SK-N-SH (cell line): ENCODE results near the gene NHLRC2. TPM values are rescaled to one million over a fixed set of nuclear protein-coding genes. Genes with fewer than 3 reads are reported as not detected.

Experiments
- CTCF ChIA-PET: fragments of 300-600, 350-600 bp; formaldehyde crosslinking; extraction: SDS; loops from one replicate; lab custom pipeline; 2021; lab: Yijun Ruan, JAX
- POLR2A ChIA-PET: fragments of 350-600 bp; sonication (Branson Sonifier 250); formaldehyde crosslinking; extraction: SDS; loops from one replicate; lab custom pipeline; 2020; ENCODE audit warnings: antibody characterized with exemption, inconsistent platforms; lab: Yijun Ruan, JAX
- DNase-seq: peaks from one replicate; pipeline ENCODE4 v3.0.0; 2012
- H2AFZ ChIP-seq: fragments of 200-600 bp; sonication (generic); 2 replicates; pipeline ENCODE4 v1.8.1; 2016; ENCODE audit warnings: antibody characterized with exemption, mild to moderate bottlenecking, low read depth
- H3F3A ChIP-seq: fragments of 200-600 bp; sonication (generic); replicated peaks from 2 replicates; pipeline ENCODE3; 2016; ENCODE audit warnings: antibody characterized with exemption, mild to moderate bottlenecking; ENCODE audit not compliant: insufficient read depth
- H3K27ac ChIP-seq, 2 experiments: fragments of 200-500 bp in 1 of 2; fragments of 200-600 bp in 1 of 2; sonication (Bioruptor generic) in 1 of 2; sonication (generic), shearing (Covaris generic) in 1 of 2; 2 replicates each; pipeline versions ENCODE4 v1.5.1 to v1.6.1; 2014 to 2016; ENCODE audit warnings: low read depth in 2 of 2, inconsistent platforms in 1 of 2, low read length in 1 of 2, mild to moderate bottlenecking in 1 of 2, mixed read lengths in 1 of 2
- H3K27me3 ChIP-seq: fragments of 200-600 bp; sonication (generic), shearing (Covaris generic); 2 replicates; pipeline ENCODE4 v1.6.1; 2016; ENCODE audit warnings: mixed run types; ENCODE audit not compliant: insufficient read depth
- H3K36me3 ChIP-seq, 2 experiments: fragments of 200-500 bp in 1 of 2; fragments of 200-600 bp in 1 of 2; sonication (Bioruptor generic) in 1 of 2; sonication (generic) in 1 of 2; replicated peaks in 1 of 2; 2 replicates each; pipeline versions ENCODE3 to v1.5.1; 2014 to 2016; ENCODE audit warnings: low read length in 1 of 2, mild to moderate bottlenecking in 1 of 2; ENCODE audit not compliant: insufficient read depth in 2 of 2, control insufficient read depth in 1 of 2
- H3K4me1 ChIP-seq, 2 experiments: fragments of 200-500 bp in 1 of 2; fragments of 200-600 bp in 1 of 2; sonication (Bioruptor generic) in 1 of 2; sonication (generic), shearing (Covaris generic) in 1 of 2; 2 replicates each; pipeline versions ENCODE4 v1.5.1 to v1.6.1; 2014 to 2016; ENCODE audit warnings: low read depth in 1 of 2, low read length in 1 of 2, mixed run types in 1 of 2; ENCODE audit not compliant: insufficient read depth in 2 of 2, control insufficient read depth in 1 of 2
- H3K4me2 ChIP-seq: fragments of 200-600 bp; sonication (generic), shearing (Covaris generic); 2 replicates; pipeline ENCODE4 v1.6.1; 2017; ENCODE audit warnings: mixed run types
- H3K4me3 ChIP-seq, 2 experiments: fragments of 200-500 bp in 1 of 2; fragments of 200-600 bp in 1 of 2; sonication (Bioruptor generic) in 1 of 2; sonication (generic), shearing (Covaris generic) in 1 of 2; 2 replicates each; pipeline versions ENCODE4 v1.5.1 to v1.8.1; 2014 to 2016; ENCODE audit warnings: low read depth in 2 of 2, inconsistent platforms in 1 of 2, low read length in 1 of 2, mild to moderate bottlenecking in 1 of 2, mixed read lengths in 1 of 2, moderate library complexity in 1 of 2
- H3K79me2 ChIP-seq: fragments of 200-600 bp; sonication (generic); 2 replicates; pipeline ENCODE4 v1.8.1; 2017; ENCODE audit warnings: mild to moderate bottlenecking; ENCODE audit not compliant: insufficient read depth
- H3K9ac ChIP-seq: fragments of 200-600 bp; sonication (generic); 2 replicates; pipeline ENCODE4 v1.6.1; 2017; ENCODE audit warnings: mixed run types
- H3K9me2 ChIP-seq: fragments of 200-600 bp; sonication (generic); 2 replicates; pipeline ENCODE4 v1.6.1; 2017; ENCODE audit warnings: mixed run types
- H3K9me3 ChIP-seq: fragments of 200-600 bp; sonication (generic); 2 replicates; pipeline ENCODE4 v1.6.1; 2017; ENCODE audit warnings: mixed run types, mild to moderate bottlenecking, moderate library complexity
- H4K20me1 ChIP-seq: fragments of 200-600 bp; sonication (generic); 2 replicates; pipeline ENCODE4 v1.6.1; 2017; ENCODE audit warnings: mild to moderate bottlenecking, mixed run types; ENCODE audit not compliant: insufficient read depth
- CHD2 ChIP-seq: fragments of 150-350 bp; IDR thresholded peaks from 2 replicates; pipeline ENCODE4 v1.6.1; 2018; ENCODE audit warnings: low read length; ENCODE audit not compliant: partially characterized antibody
- ELF1 ChIP-seq: IDR thresholded peaks from 2 replicates; pipeline ENCODE4 v1.4.0; 2012
- GABPA ChIP-seq: IDR thresholded peaks from 2 replicates; pipeline ENCODE4 v1.4.0; 2012; ENCODE audit warnings: low read depth, mild to moderate bottlenecking
- GATA2 ChIP-seq: sonication (generic); formaldehyde crosslinking; IDR thresholded peaks from 2 replicates; pipeline ENCODE4 v1.5.0; 2020; ENCODE audit warnings: mild to moderate bottlenecking, missing genetic modification reagents
- MEF2A ChIP-seq: IDR thresholded peaks from 2 replicates; pipeline ENCODE4 v1.4.0; 2012; ENCODE audit warnings: low read depth, borderline replicate concordance
- RFX5 ChIP-seq: IDR thresholded peaks from 2 replicates; pipeline ENCODE4 v1.6.1; 2012; ENCODE audit warnings: mild to moderate bottlenecking, improper control_type of control experiment, low read length
- SMC3 ChIP-seq: IDR thresholded peaks from 2 replicates; pipeline ENCODE4 v1.6.1; 2012; ENCODE audit warnings: low read depth, low read length, improper control_type of control experiment
- YY1 ChIP-seq: IDR thresholded peaks from 2 replicates; pipeline ENCODE4 v1.4.0; 2012; ENCODE audit warnings: low read depth, mild to moderate bottlenecking
- WGBS: methylation state at CpG from one replicate; pipeline ENCODE4 v1.1.6; 2017; ENCODE audit warnings: low lambda C conversion rate; 5-methylcytosine and 5-hydroxymethylcytosine counted together
- polyA plus RNA-seq, 3 experiments: library from polyadenylated mRNA; depleted of rRNA; stranded (reverse); fragments of >200 nt; gene quantifications; 2 replicates each; pipeline ENCODE4 v1.2.3, GENCODE V29; 2012
- TF ChIP-seq, protein P1 (sequence below): IDR thresholded peaks from 2 replicates; pipeline ENCODE4 v1.4.0; 2012; ENCODE audit warnings: low read depth, borderline replicate concordance
- TF ChIP-seq, protein P2 (sequence below): fragments of 150-350 bp; IDR thresholded peaks from 2 replicates; pipeline ENCODE4 v1.6.1; 2017; ENCODE audit warnings: antibody characterized with exemption, low read length, low read depth, borderline replicate concordance
- TF ChIP-seq, protein P3 (sequence below): fragments of 150-350 bp; IDR thresholded peaks from 2 replicates; pipeline ENCODE4 v1.6.1; 2016; ENCODE audit warnings: mild to moderate bottlenecking, low read depth, low read length
- TF ChIP-seq, protein P4 (sequence below): IDR thresholded peaks from 2 replicates; pipeline ENCODE4 v1.4.0; 2012; ENCODE audit warnings: low read depth
- TF ChIP-seq, protein P5 (sequence below): IDR thresholded peaks from 2 replicates; pipeline ENCODE4 v1.6.1; 2012; ENCODE audit warnings: mild to moderate bottlenecking, low read depth, low read length, moderate library complexity

Gene NHLRC2
- polyA plus RNA-seq, 1 of the 3 experiments (the other 2 are of a cell fraction), result 2.8 TPM

DNA sequence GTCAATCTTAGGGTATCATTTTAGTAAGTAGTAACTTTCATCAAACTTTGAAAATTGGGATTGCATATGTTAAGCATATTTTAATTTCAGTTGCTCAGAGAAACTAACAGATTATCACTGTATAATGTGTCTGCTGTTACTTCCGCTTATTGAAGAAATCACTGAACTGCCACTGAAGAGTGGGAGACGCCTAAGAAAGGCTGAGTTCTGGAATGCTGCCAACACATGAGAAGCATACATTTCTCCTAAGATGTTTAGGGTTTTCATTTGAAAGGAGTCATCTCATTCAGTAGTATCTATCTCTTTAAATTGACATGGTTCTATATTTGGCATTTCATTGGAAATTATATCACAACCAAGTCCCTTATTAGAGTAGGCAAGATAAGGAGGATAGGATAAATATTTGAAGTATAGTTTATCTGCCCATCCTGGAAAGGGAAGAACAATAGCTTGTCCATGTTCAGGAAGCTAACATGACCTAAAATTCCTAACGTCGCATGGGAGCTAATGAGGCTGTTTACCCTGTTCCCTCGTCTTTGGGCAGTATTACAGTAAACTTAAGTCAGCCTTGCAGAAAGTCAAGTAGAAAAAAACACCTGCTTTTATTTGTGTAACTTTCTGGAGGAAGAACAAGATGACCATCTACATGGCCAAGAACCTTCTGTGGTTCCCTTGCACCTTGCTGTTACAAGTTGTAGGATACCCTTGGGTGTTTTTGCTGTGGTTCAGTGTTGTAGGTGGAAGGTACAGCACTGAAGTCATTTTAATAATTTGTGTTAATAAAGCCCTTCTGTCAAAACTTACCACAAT lies 67.3 kb downstream of the NHLRC2 start:
- Histone ChIP-seq H3K4me3 (no peak overlapping the region), H3K9me2 (no peaks in the 10 kb centered on the region), H4K20me1 (no peaks in the 10 kb centered on the region), H3K79me2 (no peaks in the 10 kb centered on the region), H3K27me3 (no peaks in the 10 kb centered on the region), H3K4me1 (peaks cover 0 to 10% of the 10 kb centered on the region in 2 experiments; a peak in 3 of 4 replicates), H3K36me3 (peaks cover 0 to 8% of the 10 kb centered on the region in 2 experiments), H3K9me3 (no peaks in the 10 kb centered on the region), H3K9ac (no peak overlapping the region), H3K4me2 (no peak overlapping the region), H3K27ac (no peak overlapping the region), H3F3A (no peaks in the 10 kb centered on the region), H2AFZ (no peak overlapping the region)
- ChIA-PET POLR2A (no interaction called here), CTCF (no interaction called here)
- DNase-seq, result no peak
- WGBS, result 92% methylated on average over 5 of the region's 5 CpGs
- TF ChIP-seq, protein P1, sequence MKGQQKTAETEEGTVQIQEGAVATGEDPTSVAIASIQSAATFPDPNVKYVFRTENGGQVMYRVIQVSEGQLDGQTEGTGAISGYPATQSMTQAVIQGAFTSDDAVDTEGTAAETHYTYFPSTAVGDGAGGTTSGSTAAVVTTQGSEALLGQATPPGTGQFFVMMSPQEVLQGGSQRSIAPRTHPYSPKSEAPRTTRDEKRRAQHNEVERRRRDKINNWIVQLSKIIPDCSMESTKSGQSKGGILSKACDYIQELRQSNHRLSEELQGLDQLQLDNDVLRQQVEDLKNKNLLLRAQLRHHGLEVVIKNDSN, result no peak
- TF ChIP-seq ELF1 (no peak), MEF2A (no peak), RFX5 (no peak), GATA2 (CRISPR knock-in tag) (no peak), CHD2 (no peak), SMC3 (no peak), YY1 (no peak)
- TF ChIP-seq, protein P2, sequence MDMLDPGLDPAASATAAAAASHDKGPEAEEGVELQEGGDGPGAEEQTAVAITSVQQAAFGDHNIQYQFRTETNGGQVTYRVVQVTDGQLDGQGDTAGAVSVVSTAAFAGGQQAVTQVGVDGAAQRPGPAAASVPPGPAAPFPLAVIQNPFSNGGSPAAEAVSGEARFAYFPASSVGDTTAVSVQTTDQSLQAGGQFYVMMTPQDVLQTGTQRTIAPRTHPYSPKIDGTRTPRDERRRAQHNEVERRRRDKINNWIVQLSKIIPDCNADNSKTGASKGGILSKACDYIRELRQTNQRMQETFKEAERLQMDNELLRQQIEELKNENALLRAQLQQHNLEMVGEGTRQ, result no peak
- TF ChIP-seq, protein P3, sequence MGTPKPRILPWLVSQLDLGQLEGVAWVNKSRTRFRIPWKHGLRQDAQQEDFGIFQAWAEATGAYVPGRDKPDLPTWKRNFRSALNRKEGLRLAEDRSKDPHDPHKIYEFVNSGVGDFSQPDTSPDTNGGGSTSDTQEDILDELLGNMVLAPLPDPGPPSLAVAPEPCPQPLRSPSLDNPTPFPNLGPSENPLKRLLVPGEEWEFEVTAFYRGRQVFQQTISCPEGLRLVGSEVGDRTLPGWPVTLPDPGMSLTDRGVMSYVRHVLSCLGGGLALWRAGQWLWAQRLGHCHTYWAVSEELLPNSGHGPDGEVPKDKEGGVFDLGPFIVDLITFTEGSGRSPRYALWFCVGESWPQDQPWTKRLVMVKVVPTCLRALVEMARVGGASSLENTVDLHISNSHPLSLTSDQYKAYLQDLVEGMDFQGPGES, result no peak
- TF ChIP-seq, protein P4, sequence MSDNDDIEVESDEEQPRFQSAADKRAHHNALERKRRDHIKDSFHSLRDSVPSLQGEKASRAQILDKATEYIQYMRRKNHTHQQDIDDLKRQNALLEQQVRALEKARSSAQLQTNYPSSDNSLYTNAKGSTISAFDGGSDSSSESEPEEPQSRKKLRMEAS, result no peak

DNA sequence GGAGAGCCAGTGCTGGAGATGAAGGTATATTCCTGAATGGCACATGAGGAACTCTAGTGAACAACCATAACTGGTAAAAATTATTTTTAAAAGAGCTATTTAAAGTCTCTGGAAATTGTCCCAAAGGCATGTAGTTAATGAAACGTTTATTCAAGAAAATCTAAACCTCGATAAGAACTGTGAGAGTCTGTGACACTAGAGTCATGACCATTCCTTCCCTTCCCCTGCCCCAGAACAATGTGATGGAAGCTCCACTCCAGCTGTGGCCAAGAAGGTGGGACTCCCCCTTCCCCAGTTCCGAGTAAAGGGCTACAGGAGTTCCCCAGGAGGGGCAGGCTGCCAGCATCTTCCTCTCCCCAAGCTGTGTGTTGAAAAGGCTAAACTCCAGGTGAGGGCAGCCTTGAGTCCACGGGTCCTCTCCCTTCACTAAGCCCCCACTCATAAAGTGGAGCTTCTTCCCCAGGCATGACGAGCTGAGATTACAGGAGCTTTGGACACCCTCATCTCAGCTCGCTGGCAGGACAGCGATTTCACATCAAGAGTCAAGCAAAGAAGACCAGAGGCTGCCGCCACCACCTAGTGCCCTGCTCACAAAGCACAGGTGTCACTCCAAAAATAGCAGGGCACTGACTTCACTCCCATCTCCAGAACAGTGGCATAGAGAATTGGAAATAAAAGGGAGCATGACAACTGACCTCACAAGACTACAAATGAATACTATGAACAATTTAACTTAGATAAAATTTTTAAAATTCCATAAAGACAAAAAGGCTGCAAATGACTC lies 68.5 kb downstream of the NHLRC2 start:
- Histone ChIP-seq H3K9me2 (no peaks in the 10 kb centered on the region), H3K79me2 (no peaks in the 10 kb centered on the region), H3K4me1 (peaks cover 0 to 10% of the 10 kb centered on the region in 2 experiments; a peak in 3 of 4 replicates), H3K27me3 (no peaks in the 10 kb centered on the region), H3K36me3 (peaks cover 0 to under 1% of the 10 kb centered on the region in 2 experiments), H3K4me2 (no peak overlapping the region), H3K9ac (no peak overlapping the region), H3K4me3 (no peak overlapping the region), H4K20me1 (no peaks in the 10 kb centered on the region), H2AFZ (no peak overlapping the region), H3K27ac (no peak overlapping the region), H3K9me3 (no peaks in the 10 kb centered on the region), H3F3A (no peaks in the 10 kb centered on the region)
- ChIA-PET CTCF (no interaction called here), POLR2A (no interaction called here)
- TF ChIP-seq, protein P5, sequence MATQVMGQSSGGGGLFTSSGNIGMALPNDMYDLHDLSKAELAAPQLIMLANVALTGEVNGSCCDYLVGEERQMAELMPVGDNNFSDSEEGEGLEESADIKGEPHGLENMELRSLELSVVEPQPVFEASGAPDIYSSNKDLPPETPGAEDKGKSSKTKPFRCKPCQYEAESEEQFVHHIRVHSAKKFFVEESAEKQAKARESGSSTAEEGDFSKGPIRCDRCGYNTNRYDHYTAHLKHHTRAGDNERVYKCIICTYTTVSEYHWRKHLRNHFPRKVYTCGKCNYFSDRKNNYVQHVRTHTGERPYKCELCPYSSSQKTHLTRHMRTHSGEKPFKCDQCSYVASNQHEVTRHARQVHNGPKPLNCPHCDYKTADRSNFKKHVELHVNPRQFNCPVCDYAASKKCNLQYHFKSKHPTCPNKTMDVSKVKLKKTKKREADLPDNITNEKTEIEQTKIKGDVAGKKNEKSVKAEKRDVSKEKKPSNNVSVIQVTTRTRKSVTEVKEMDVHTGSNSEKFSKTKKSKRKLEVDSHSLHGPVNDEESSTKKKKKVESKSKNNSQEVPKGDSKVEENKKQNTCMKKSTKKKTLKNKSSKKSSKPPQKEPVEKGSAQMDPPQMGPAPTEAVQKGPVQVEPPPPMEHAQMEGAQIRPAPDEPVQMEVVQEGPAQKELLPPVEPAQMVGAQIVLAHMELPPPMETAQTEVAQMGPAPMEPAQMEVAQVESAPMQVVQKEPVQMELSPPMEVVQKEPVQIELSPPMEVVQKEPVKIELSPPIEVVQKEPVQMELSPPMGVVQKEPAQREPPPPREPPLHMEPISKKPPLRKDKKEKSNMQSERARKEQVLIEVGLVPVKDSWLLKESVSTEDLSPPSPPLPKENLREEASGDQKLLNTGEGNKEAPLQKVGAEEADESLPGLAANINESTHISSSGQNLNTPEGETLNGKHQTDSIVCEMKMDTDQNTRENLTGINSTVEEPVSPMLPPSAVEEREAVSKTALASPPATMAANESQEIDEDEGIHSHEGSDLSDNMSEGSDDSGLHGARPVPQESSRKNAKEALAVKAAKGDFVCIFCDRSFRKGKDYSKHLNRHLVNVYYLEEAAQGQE, result no peak
- no peak for TF ChIP-seq GABPA
- DNase-seq, result no peak
- 78% methylated on average over 6 of the region's 8 CpGs for WGBS
